Ishikawa (cell line): Measurements from ENCODE around the gene FAIM2.

ENCODE experiments used
- CEBPB ChIP-seq: IDR thresholded peaks from 2 replicates; pipeline ENCODE4 v1.6.1; 2012
- CREB1 ChIP-seq: IDR thresholded peaks from 2 replicates; pipeline ENCODE4 v1.6.1; 2012; ENCODE audit warnings: low read depth
- EGR1 ChIP-seq: IDR thresholded peaks from 2 replicates; pipeline ENCODE4 v1.6.1; 2012
- EP300 ChIP-seq: IDR thresholded peaks from 2 replicates; pipeline ENCODE4 v1.6.1; 2012; ENCODE audit warnings: borderline replicate concordance
- FOXM1 ChIP-seq: IDR thresholded peaks from 2 replicates; pipeline ENCODE4 v1.6.1; 2012; ENCODE audit warnings: low read depth, borderline replicate concordance
- NFIC ChIP-seq: IDR thresholded peaks from 2 replicates; pipeline ENCODE4 v1.6.1; 2012
- RAD21 ChIP-seq: IDR thresholded peaks from 2 replicates; pipeline ENCODE4 v1.6.1; 2012; ENCODE audit warnings: low read depth
- TAF1 ChIP-seq: IDR thresholded peaks from 2 replicates; pipeline ENCODE4 v1.6.1; 2012; ENCODE audit warnings: low read depth, mild to moderate bottlenecking
- TCF12 ChIP-seq: IDR thresholded peaks from 2 replicates; pipeline ENCODE4 v1.6.1; 2012; ENCODE audit warnings: low read depth
- TEAD4 ChIP-seq: IDR thresholded peaks from 2 replicates; pipeline ENCODE4 v1.6.1; 2012
- YY1 ChIP-seq: IDR thresholded peaks from 2 replicates; pipeline ENCODE4 v1.6.1; 2012; ENCODE audit warnings: low read depth
- ZBTB7A ChIP-seq: IDR thresholded peaks from 2 replicates; pipeline ENCODE4 v1.6.1; 2012; ENCODE audit warnings: low read depth
- TF ChIP-seq, protein P1 (sequence below): IDR thresholded peaks from 2 replicates; pipeline ENCODE4 v1.6.1; 2012; ENCODE audit warnings: low read depth, mild to moderate bottlenecking
- TF ChIP-seq, protein P2 (sequence below): IDR thresholded peaks from 2 replicates; pipeline ENCODE4 v1.6.1; 2012
- TF ChIP-seq, protein P3 (sequence below): IDR thresholded peaks from 2 replicates; pipeline ENCODE4 v1.6.1; 2012

Gene FAIM2

DNA sequence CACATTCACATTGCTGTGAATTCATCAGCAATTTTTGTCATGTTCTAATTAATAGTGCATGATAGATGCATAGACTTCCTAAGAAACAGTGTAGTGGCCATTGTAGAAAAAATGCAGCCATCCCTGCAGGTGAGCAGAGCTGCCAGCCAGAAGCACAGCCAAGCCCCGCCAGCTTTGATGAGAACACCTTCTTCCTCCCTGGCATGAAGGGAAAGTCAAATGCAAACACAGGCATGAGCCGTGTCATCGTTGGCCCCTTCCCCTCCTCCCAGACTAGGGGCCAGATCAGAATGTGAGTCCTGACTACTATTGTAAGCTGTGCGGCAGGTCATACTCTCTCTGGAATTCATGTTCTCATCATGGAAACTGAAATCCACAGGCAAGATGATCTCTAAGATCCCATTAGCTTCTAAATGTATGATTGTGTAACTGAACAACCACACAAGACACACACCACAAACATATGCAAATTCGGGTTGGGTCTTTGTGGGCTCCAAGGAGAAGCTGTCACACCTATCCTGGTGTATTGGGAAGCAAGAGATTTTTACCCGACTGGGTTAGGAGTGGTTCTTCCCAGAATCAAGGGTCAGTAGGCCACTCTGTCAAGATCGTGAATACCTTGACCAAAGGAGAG is 44.0 kb upstream of the FAIM2 start:
- no peak for TF ChIP-seq TAF1
- TF ChIP-seq TCF12: no peak
- TF ChIP-seq EP300: no peak
- no peak for TF ChIP-seq NFIC
- TF ChIP-seq, protein P1, sequence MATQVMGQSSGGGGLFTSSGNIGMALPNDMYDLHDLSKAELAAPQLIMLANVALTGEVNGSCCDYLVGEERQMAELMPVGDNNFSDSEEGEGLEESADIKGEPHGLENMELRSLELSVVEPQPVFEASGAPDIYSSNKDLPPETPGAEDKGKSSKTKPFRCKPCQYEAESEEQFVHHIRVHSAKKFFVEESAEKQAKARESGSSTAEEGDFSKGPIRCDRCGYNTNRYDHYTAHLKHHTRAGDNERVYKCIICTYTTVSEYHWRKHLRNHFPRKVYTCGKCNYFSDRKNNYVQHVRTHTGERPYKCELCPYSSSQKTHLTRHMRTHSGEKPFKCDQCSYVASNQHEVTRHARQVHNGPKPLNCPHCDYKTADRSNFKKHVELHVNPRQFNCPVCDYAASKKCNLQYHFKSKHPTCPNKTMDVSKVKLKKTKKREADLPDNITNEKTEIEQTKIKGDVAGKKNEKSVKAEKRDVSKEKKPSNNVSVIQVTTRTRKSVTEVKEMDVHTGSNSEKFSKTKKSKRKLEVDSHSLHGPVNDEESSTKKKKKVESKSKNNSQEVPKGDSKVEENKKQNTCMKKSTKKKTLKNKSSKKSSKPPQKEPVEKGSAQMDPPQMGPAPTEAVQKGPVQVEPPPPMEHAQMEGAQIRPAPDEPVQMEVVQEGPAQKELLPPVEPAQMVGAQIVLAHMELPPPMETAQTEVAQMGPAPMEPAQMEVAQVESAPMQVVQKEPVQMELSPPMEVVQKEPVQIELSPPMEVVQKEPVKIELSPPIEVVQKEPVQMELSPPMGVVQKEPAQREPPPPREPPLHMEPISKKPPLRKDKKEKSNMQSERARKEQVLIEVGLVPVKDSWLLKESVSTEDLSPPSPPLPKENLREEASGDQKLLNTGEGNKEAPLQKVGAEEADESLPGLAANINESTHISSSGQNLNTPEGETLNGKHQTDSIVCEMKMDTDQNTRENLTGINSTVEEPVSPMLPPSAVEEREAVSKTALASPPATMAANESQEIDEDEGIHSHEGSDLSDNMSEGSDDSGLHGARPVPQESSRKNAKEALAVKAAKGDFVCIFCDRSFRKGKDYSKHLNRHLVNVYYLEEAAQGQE: no peak
- TF ChIP-seq, protein P2, sequence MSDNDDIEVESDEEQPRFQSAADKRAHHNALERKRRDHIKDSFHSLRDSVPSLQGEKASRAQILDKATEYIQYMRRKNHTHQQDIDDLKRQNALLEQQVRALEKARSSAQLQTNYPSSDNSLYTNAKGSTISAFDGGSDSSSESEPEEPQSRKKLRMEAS: no peak

GRCh38 chr12:49946497-49946896 is 42.8 kb upstream of the FAIM2 start:
- TF ChIP-seq ZBTB7A: no peak
- no peak for TF ChIP-seq TEAD4
- no peak for TF ChIP-seq CREB1
- peak; percentile 35; the same call in 1 of the 2 replicates for TF ChIP-seq NFIC
- no peak for TF ChIP-seq FOXM1
- TF ChIP-seq EGR1: no peak

DNA sequence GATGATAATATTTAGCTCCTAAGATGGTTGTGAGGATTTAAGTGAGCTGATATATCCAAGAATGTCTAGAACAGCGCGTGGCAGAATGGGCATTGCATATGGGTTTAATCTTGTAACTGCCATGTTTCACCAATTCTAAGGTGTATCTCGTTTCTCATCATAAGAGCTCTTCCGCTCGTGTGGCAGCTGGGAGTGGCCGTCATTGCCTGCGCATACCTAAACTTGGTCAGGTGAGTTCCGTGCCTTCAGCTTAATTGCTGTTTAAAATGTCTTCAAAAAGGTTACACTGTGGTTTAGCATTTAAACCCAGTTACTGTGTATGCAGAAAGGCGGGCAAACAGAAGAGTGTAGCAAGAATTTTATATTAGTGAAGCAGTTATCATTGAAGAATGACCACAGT is 42.4 kb upstream of the FAIM2 start:
- TF ChIP-seq FOXM1 (no peak), RAD21 (no peak), CEBPB (no peak), TEAD4 (no peak), YY1 (no peak)

GRCh38 chr12:49945394-49946080 is 41.8 kb upstream of the FAIM2 start:
- TF ChIP-seq, protein P1: no peak
- no peak for TF ChIP-seq YY1
- TF ChIP-seq CEBPB: no peak
- no peak for TF ChIP-seq TCF12
- no peak for TF ChIP-seq ZBTB7A
- TF ChIP-seq, protein P2: peak; percentile 52; the same call in 1 of the 2 replicates
- TF ChIP-seq TEAD4: no peak
- no peak for TF ChIP-seq TAF1
- TF ChIP-seq EP300: no peak
- TF ChIP-seq, protein P3, sequence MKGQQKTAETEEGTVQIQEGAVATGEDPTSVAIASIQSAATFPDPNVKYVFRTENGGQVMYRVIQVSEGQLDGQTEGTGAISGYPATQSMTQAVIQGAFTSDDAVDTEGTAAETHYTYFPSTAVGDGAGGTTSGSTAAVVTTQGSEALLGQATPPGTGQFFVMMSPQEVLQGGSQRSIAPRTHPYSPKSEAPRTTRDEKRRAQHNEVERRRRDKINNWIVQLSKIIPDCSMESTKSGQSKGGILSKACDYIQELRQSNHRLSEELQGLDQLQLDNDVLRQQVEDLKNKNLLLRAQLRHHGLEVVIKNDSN: no peak
- no peak for TF ChIP-seq EGR1
- TF ChIP-seq NFIC: no peak
- no peak for TF ChIP-seq FOXM1
- TF ChIP-seq RAD21: peak; percentile 71
- TF ChIP-seq CREB1: no peak

DNA sequence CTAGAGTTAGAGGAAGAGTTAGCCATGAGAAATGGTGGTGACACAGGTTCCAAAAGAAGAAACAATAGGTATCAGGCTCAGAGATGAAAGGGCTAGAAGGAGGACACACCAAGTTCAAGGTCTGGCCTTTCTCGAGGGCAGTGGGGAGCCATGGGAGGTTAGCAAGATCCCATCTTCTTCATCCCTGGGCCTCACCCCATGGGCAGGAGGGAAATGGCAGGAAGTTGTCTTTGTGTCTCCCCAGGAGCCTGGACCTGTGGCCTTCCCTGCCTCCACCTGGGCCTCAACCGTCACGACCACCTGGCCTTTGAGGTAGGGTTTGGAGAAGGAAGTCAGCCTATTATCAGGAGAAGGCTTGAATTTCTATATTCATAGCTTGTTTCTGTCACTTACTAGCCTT is 41.0 kb upstream of the FAIM2 start:
- TF ChIP-seq TEAD4: no peak
- no peak for TF ChIP-seq EP300
- no peak for TF ChIP-seq RAD21
- no peak for TF ChIP-seq YY1
- TF ChIP-seq, protein P1: no peak
- no peak for TF ChIP-seq NFIC
